A549 (cell line): ENCODE results near the gene FLNB. TPM values are rescaled to one million over a fixed set of nuclear protein-coding genes. Genes with fewer than 3 reads are reported as not detected.

Experiments used
- ATAC-seq, 2 experiments: fragments of 200-7000 bp in 1 of 2; fragments of >200 bp in 1 of 2; cut with Nextera tagmentation in 1 of 2; cut with Tn5 transposase in 1 of 2; 3 replicates each; pipeline versions ENCODE4 v1.8.0 to v1.9.1; 2018 to 2020; ENCODE audit warnings: mild to moderate bottlenecking in 1 of 2, moderate library complexity in 1 of 2
- CTCF ChIA-PET: fragments of 300-600 bp; sonication (Branson Sonifier 250); formaldehyde crosslinking; extraction: SDS; loops from one replicate; lab custom pipeline; 2021; ENCODE audit warnings: antibody characterized with exemption, inconsistent platforms; lab: Yijun Ruan, JAX
- POLR2A ChIA-PET: fragments of 350-600 bp; formaldehyde crosslinking; extraction: SDS; loops from one replicate; lab custom pipeline; 2021; ENCODE audit warnings: antibody characterized with exemption, inconsistent platforms; lab: Yijun Ruan, JAX
- DNase-seq, 2 experiments: peaks; one replicate each; pipeline versions ENCODE4 v3.0.0 to v3.0.0-alpha.2; 2011 to 2016; ENCODE audit warnings: low read depth in 1 of 2, low spot score in 1 of 2
- FAIRE-seq: peaks from 2 replicates; lab custom pipeline; 2011; peaks lifted over from hg19 to GRCh38; lab: Jason Lieb, UNC
- H3K27ac ChIP-seq, 2 experiments: fragments of >200 bp; sonication (Bioruptor Twin); formaldehyde crosslinking; 3 replicates each; pipeline ENCODE4 v1.5.1; 2016 to 2017
- H3K4me1 ChIP-seq: fragments of >200 bp; sonication (Bioruptor Twin); formaldehyde crosslinking; 3 replicates; pipeline ENCODE4 v1.6.1; 2016
- H3K4me2 ChIP-seq: fragments of >200 bp; sonication (Bioruptor Twin); formaldehyde crosslinking; 3 replicates; pipeline ENCODE4 v1.6.1; 2016
- H3K4me3 ChIP-seq: fragments of >200 bp; sonication (Bioruptor Twin); formaldehyde crosslinking; 3 replicates; pipeline ENCODE4 v1.5.1; 2016
- H3K9me3 ChIP-seq: fragments of >200 bp; sonication (Bioruptor Twin); formaldehyde crosslinking; 3 replicates; pipeline ENCODE4 v1.6.1; 2016
- ATOH8 ChIP-seq: fragments of 250-450 bp; sonication (Bioruptor Pico); IDR thresholded peaks from 2 replicates; pipeline ENCODE4 v1.5.0; 2020; ENCODE audit warnings: low read depth, mild to moderate bottlenecking, moderate library complexity
- BHLHE40 ChIP-seq: IDR thresholded peaks from 2 replicates; pipeline ENCODE4 v1.6.1; 2012; ENCODE audit warnings: low read depth, low read length, inconsistent platforms
- CHD2 ChIP-seq: fragments of 150-350 bp; IDR thresholded peaks from 2 replicates; pipeline ENCODE4 v1.6.1; 2014; ENCODE audit warnings: low read length; ENCODE audit not compliant: partially characterized antibody
- E2F6 ChIP-seq: IDR thresholded peaks from 2 replicates; pipeline ENCODE4 v1.6.1; 2012; ENCODE audit warnings: low read depth, borderline replicate concordance
- EP300 ChIP-seq, 2 experiments: fragments of >200 bp; sonication (Bioruptor Twin); formaldehyde crosslinking; IDR thresholded peaks; 2 replicates in 1 of 2; 3 replicates in 1 of 2; pipeline ENCODE4 v1.6.1; 2016 to 2017
- ESRRA ChIP-seq: fragments of 150-350 bp; IDR thresholded peaks from 2 replicates; pipeline ENCODE4 v1.6.1; 2014; ENCODE audit warnings: mild to moderate bottlenecking, low read length, borderline replicate concordance
- HES2 ChIP-seq: fragments of >200 bp; sonication (Bioruptor Twin); formaldehyde crosslinking; IDR thresholded peaks from 2 replicates; pipeline ENCODE4 v1.6.1; 2016
- HEYL ChIP-seq: fragments of 250-450 bp; sonication (Bioruptor Pico); IDR thresholded peaks from 2 replicates; pipeline ENCODE4 v1.8.0; 2021; ENCODE audit warnings: mild to moderate bottlenecking, moderate library complexity
- HOXA7 ChIP-seq: fragments of 250-450 bp; sonication (Bioruptor Pico); IDR thresholded peaks from 2 replicates; pipeline ENCODE4 v1.5.0; 2020; ENCODE audit warnings: mild to moderate bottlenecking, moderate library complexity
- HOXB5 ChIP-seq: fragments of 250-450 bp; sonication (Bioruptor Pico); IDR thresholded peaks from 2 replicates; pipeline ENCODE4 v1.5.0; 2020; ENCODE audit warnings: mild to moderate bottlenecking, moderate library complexity
- JUN ChIP-seq, 2 experiments: fragments of >200 bp; sonication (Bioruptor Twin); formaldehyde crosslinking; IDR thresholded peaks; 2 replicates in 1 of 2; 3 replicates in 1 of 2; pipeline ENCODE4 v1.6.1; 2016 to 2017
- MAFK ChIP-seq: fragments of 450-650 bp; IDR thresholded peaks from 2 replicates; pipeline ENCODE4 v1.6.1; 2014; ENCODE audit not compliant: partially characterized antibody
- NPAS2 ChIP-seq: fragments of 250-450 bp; sonication (Bioruptor Pico); IDR thresholded peaks from 2 replicates; pipeline ENCODE4 v1.8.0; 2022; ENCODE audit warnings: mild to moderate bottlenecking, moderate library complexity, borderline replicate concordance
- NR3C1 ChIP-seq: fragments of >200 bp; sonication (Bioruptor Twin); formaldehyde crosslinking; IDR thresholded peaks from 3 replicates; pipeline ENCODE4 v1.6.1; 2017
- PBX3 ChIP-seq: IDR thresholded peaks from 2 replicates; pipeline ENCODE4 v1.6.1; 2012
- PHF8 ChIP-seq: fragments of 200-600 bp; sonication (generic); IDR thresholded peaks from 2 replicates; pipeline ENCODE4 v1.6.1; 2016; ENCODE audit warnings: low read depth, mild to moderate bottlenecking, antibody characterized with exemption, moderate library complexity, borderline replicate concordance
- RARB ChIP-seq: fragments of 250-450 bp; sonication (Bioruptor Pico); IDR thresholded peaks from 2 replicates; pipeline ENCODE4 v1.8.0; 2021; ENCODE audit warnings: mild to moderate bottlenecking, moderate library complexity
- RFX5 ChIP-seq: fragments of 450-650 bp; IDR thresholded peaks from 2 replicates; pipeline ENCODE4 v1.7.1; 2014; ENCODE audit warnings: antibody characterized with exemption, mild to moderate bottlenecking, moderate library complexity
- SMC3 ChIP-seq: fragments of >200 bp; sonication (Bioruptor Twin); formaldehyde crosslinking; IDR thresholded peaks from 3 replicates; pipeline ENCODE4 v1.6.1; 2018; ENCODE audit warnings: inconsistent platforms
- TP53 ChIP-seq: fragments of 250-450 bp; sonication (Bioruptor Pico); IDR thresholded peaks from 2 replicates; pipeline ENCODE4 v1.5.0; 2021; ENCODE audit warnings: mild to moderate bottlenecking, moderate library complexity
- ZNF302 ChIP-seq: fragments of 250-450 bp; sonication (Bioruptor Pico); IDR thresholded peaks from 2 replicates; pipeline ENCODE4 v1.9.0; 2021; ENCODE audit warnings: inconsistent platforms, mild to moderate bottlenecking, moderate library complexity
- WGBS: methylation state at CpG from one replicate; pipeline ENCODE4 v1.1.6; 2017; ENCODE audit errors: missing lambda C conversion rate; 5-methylcytosine and 5-hydroxymethylcytosine counted together
- polyA plus RNA-seq, 4 experiments: library from polyadenylated mRNA; depleted of rRNA in 3 of 4; stranded (reverse); fragments of >200 nt; fragmentation: RNase III in 1 of 4; extraction: RNeasy Plus Mini Kit Qiagen cat#74134 plus additional on column Dnase treatment in 1 of 4; gene quantifications; 2 replicates in 3 of 4; 3 replicates in 1 of 4; pipeline ENCODE4 v1.2.3, GENCODE V29; 2011 to 2017

The FLNB gene
- polyA plus RNA-seq, 2 of the 4 experiments (the other 2 are of a cell fraction): 235 to 439 TPM

GRCh38 chr3:58143417-58144055 lies 135.3 kb downstream of the FLNB start:
- FAIRE-seq: no peak
- Histone ChIP-seq H3K4me1 (peaks cover 51% of the 10 kb centered on the region), H3K4me3 (no peak overlapping the region)
- no peak for TF ChIP-seq HEYL (CRISPR knock-in tag)
- peak; percentile 38 for TF ChIP-seq MAFK
- TF ChIP-seq, all 56 proteins: peak for 1
- H3K9me3 ChIP-seq: no peaks in the 10 kb centered on the region
- ChIA-PET POLR2A (no interaction called here), CTCF (no interaction called here)
- 81% methylated on average over 6 of the region's 9 CpGs for WGBS
- H3K4me2 ChIP-seq: 0 out of 3 replicates have a peak overlapping the region, but pooled peaks have one; percentile 25
- H3K27ac ChIP-seq: peak overlapping the region in 1 of 2 experiments; percentile 63; a peak in 3 of 6 replicates
- DNase-seq: no peak
- ATAC-seq: peak; percentile 24 to 28; a peak in 4 of 6 replicates

GRCh38 chr3:58144478-58145325 lies 136.5 kb downstream of the FLNB start:
- Histone ChIP-seq H3K9me3 (no peaks in the 10 kb centered on the region), H3K27ac (peak overlapping the region in 1 of 2 experiments; percentile 37; a peak in 2 of 6 replicates), H3K4me2 (no peak overlapping the region), H3K4me1 (peaks cover 56% of the 10 kb centered on the region), H3K4me3 (no peak overlapping the region)
- DNase-seq: no peak
- POLR2A ChIA-PET: no interaction called here
- TF ChIP-seq NR3C1 (no peak), ATOH8 (CRISPR knock-in tag) (no peak)
- CTCF ChIA-PET: no interaction called here
- WGBS: 73% methylated on average over 7 of the region's 7 CpGs
- no peak for FAIRE-seq
- no peak for ATAC-seq

- Histone ChIP-seq H3K9me3 (no peaks in the 10 kb centered on the region), H3K27ac (no peak overlapping the region), H3K4me3 (no peak overlapping the region), H3K4me1 (peaks cover 52% of the 10 kb centered on the region), H3K4me2 (no peak overlapping the region)
- POLR2A ChIA-PET: no interaction called here
- no peak for ATAC-seq
- no peak for DNase-seq
- 93% methylated on average over 3 of the region's 9 CpGs for WGBS
- FAIRE-seq: no peak
- CTCF ChIA-PET: interaction anchor here (1.7 kb wide), 1 partner anchor 20 kb away, joined by 5 read pairs; no protein-coding TSS in a partner anchor
- TF ChIP-seq JUN (IDR thresholded peaks at IDR 0.05): 0 out of 5 replicates have a peak, but pooled peaks of 1 of the 2 experiments have one; percentile 15
- TF ChIP-seq HES2: no peak
- TF ChIP-seq SMC3: no peak
Observed at GRCh38 chr3:58148049-58148448, 139.8 kb downstream of the FLNB start.

- 84% methylated on average over 14 of the region's 14 CpGs for WGBS
- no peak overlapping the region for H3K4me3 ChIP-seq
- H3K4me1 ChIP-seq: peaks cover 39% of the 10 kb centered on the region
- POLR2A ChIA-PET: no interaction called here
- TF ChIP-seq BHLHE40 (no peak), EP300 (IDR thresholded peaks at IDR 0.05) (no peak), HOXA7 (CRISPR knock-in tag) (no peak), HOXB5 (CRISPR knock-in tag) (no peak), PHF8 (no peak), TP53 (no peak), ZNF302 (CRISPR knock-in tag) (no peak), NPAS2 (CRISPR knock-in tag) (no peak), E2F6 (no peak), ESRRA (no peak), JUN (IDR thresholded peaks at IDR 0.05) (no peak), HEYL (CRISPR knock-in tag) (no peak), RARB (CRISPR knock-in tag) (no peak), RFX5 (no peak), PBX3 (no peak), CHD2 (no peak)
- TF ChIP-seq, all 56 proteins: peak for 0
- no peak overlapping the region for H3K4me2 ChIP-seq
- CTCF ChIA-PET: no interaction called here
- FAIRE-seq (no peak), DNase-seq (no peak), ATAC-seq (no peak)
- no peaks in the 10 kb centered on the region for H3K9me3 ChIP-seq
- peak overlapping the region in 1 of 2 experiments; percentile 52; a peak in 2 of 6 replicates for H3K27ac ChIP-seq
Observed at GRCh38 chr3:58150130-58150809, 142.0 kb downstream of the FLNB start.
